ENCODE measurements around the gene ENTPD3.
A peak's percentile ranks its signal among the peaks of the same experiment; 100 is the strongest.
"Not testable (repeated sequence)": the region's sequence is repeated elsewhere in the genome, so short reads cannot be mapped to it uniquely, and the experiment has no call there.

The ENTPD3 gene

GRCh38 chr3:40407007-40407406, 20.0 kb downstream of the ENTPD3 start:
- DNase-seq: no peak

- no peak for DNase-seq
Observed at GRCh38 chr3:40407611-40408010, 20.6 kb downstream of the ENTPD3 start.

DNA sequence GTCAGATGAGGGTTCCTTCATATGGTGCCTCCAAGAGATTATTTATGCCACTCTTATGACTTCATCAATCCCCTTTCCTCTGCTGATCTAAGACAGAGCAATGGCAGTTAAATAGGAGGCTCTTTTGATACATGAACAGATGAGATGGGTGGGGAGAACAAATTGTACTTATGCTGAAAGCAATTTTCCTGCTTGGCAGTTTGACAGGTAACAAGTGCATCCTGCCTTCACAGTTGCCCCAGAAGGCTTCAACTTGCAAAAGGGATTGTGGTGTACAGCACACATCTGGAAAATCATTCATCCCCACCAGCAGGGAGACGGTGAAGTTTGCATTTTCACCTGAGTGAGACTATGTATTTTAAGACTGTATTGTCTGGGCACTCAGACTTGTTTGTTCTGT, 27.3 kb downstream of the ENTPD3 start:
- DNase-seq: no peak

DNA sequence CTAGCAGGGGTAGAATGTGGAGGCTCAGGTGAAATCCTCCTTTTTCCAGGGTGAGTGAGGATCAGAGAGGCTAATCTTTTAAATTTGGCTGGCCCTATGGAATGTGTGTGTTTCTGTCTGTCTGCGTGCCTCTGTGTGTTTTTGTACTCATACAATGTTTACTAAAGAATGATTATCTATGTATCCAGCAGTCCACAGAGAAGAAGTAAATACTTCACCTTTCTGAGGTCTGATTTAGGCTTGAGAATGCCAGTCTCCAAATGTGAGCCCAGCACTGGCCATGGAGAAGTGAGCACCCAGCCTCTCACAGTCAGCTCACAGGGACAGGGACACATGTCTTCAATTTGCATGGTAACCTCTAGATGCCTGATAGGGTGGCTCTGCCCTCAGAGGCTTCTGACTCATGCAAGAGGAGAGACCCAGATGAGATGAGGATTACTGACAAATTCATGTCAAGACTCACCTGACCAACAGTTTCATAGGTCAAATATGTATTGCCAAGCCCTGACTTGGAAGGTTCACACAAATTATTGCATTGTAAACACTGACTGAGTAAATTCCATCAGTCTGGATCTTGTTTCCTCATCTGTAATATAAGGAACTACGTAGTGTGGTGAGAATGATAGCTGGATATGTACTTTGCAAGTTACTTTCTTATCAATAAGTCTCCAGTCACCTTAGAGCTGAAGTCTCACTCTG, 31.0 kb downstream of the ENTPD3 start:
- no peak for DNase-seq

DNA sequence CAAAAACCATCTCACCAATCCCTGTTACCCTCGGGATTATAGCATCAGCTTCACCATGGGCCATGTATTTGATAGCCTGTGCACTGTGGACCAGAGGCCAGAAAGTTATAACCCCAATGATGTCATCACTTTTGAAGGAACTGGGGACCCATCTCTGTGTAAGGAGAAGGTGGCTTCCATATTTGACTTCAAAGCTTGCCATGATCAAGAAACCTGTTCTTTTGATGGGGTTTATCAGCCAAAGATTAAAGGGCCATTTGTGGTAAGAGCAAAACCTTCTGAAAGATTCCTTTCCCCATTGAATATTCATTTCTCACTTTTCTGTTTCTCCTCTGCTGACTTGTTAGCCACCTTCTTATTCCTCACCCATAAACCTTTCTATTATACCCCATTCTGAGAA, 35.9 kb downstream of the ENTPD3 start:
- DNase-seq: no peak

- DNase-seq: no peak
Observed at GRCh38 chr3:40427045-40427669, 40.2 kb downstream of the ENTPD3 start.

GRCh38 chr3:40432793-40433192, 45.8 kb downstream of the ENTPD3 start:
- DNase-seq: no peak

DNA sequence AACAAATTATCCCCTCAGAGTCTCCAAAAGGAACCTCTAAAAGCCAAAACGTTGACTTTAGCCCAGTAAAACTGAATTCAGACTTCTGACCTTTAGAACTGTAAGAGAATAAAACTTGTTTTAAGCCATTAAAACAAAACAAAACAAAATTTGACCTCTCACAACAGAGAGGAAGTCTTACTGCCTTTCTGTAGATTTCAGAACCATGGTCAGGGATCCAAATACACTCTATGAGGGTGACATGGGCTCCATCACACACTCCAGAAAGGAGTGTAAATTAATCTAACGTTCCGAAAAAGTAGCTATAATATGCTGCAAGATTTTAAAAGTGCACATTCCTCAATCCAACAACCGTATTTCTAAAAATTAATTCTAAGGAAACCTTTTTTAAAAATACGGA, 50.9 kb downstream of the ENTPD3 start:
- DNase-seq: no peak

DNA sequence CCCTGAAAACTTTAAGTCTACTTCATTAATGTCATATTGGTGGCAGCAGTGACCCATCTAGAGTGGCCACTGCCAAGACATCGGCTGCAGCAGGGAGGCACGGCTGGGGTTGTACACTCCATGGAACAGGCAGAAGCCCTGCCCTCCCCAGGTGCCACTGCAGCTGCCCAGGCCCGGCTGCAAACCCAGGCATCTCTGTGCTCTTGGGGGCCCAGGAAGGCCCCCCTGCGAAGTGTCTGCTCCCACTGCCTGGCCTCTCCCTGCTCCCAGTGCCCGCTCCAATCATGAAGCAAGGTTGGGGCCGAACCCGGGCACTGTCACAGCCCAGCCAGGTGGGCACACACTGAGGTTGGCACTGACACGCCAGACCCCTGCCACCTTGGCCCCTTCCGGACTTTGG, 58.1 kb downstream of the ENTPD3 start:
- no peak for DNase-seq

DNA sequence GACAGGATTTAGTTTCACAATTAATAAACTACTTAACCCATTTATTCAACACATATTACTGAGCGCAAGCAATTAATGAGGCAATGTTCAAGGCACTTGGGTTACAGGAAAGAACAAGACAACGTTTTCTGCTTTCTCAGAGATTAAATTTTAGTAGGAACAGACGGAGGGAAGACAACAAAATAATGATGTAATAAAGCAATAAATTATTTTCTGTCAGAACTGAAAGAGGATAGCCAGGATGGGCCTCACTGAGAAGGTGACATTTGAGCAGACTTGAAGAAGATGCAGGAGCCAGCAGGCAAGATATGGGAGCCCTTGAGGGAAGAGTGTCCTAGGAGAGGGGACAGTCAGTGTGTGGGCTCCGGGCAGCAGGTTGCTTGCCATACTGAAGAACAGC, 58.9 kb downstream of the ENTPD3 start:
- no peak for DNase-seq

DNA sequence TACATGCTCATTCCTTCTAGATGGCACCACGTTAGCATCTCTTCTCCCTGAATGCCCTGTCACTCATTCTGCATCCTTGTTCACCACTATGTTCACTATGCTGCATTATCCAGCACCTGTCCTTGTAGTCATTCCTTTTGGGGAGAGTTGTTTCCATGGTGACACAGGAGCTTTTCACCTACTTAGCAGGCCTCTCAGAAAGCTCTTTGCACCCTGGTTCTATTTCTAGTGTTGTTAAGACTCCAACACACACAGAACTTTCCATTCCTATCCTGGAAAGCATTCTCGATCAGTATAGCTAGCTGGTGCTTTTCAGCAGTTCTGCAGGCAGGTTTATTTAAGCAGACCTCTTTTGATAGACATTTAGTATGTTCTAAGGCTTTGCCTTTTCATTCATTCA, 63.5 kb downstream of the ENTPD3 start:
- no peak for DNase-seq

DNA sequence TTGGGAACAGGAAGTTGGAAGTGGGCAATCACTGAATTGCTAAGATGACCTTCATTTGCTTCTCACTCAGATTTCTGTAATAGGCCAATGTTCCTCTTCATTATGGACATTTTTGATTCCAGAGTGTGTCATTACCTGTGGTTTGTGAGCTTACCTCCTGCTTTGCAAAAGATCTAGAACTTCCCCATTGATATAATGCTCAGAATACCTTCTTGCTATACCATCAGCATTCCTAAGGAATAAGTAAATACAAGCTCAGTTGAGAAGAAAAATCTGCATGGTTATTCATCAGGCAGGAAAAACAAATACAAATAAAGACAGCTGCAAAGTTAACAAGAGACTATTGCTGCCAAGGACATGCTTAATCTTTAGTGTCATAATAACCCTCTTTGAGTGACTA, 64.6 kb downstream of the ENTPD3 start:
- DNase-seq: no peak

- no peak for DNase-seq
Observed at GRCh38 chr3:40452057-40452456, 65.1 kb downstream of the ENTPD3 start.

- no peak for DNase-seq
Observed at GRCh38 chr3:40452562-40452875, 65.5 kb downstream of the ENTPD3 start.

- peak; percentile 93 to 99 (median 94) for DNase-seq
Observed at GRCh38 chr3:40452876-40453730, 66.1 kb downstream of the ENTPD3 start.

- DNase-seq: no peak
Observed at GRCh38 chr3:40453933-40454332, 66.9 kb downstream of the ENTPD3 start.

DNA sequence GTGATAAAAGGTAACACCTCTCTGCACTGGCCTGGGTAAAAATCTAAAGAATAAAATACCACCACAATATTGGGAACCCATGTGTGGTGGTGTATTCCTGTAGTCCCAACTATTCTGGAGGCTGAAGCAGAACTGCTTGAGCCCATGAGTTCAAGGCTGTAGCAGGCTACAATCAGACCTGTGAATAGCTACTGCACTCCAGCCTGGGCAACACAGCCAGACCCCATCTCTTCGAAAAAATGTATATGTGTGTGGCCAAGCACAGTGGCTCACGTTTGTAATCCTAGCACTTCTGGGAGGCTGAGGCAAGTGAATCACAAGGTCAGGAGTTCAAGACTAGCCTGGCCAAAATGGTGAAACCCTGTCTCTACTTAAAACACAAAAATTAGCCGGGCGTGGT, 68.3 kb downstream of the ENTPD3 start:
- no peak for DNase-seq

GRCh38 chr3:40456279-40456939, 69.4 kb downstream of the ENTPD3 start:
- no peak for DNase-seq

- DNase-seq: peak; percentile 89 to 96 (median 91)
Observed at GRCh38 chr3:40456940-40457823, 70.2 kb downstream of the ENTPD3 start, which contains the start of gene RPL14. Gene RPL14 (plus strand): TSS chr3:40457339. CDS start chr3:40457472, 133 bp downstream.

DNA sequence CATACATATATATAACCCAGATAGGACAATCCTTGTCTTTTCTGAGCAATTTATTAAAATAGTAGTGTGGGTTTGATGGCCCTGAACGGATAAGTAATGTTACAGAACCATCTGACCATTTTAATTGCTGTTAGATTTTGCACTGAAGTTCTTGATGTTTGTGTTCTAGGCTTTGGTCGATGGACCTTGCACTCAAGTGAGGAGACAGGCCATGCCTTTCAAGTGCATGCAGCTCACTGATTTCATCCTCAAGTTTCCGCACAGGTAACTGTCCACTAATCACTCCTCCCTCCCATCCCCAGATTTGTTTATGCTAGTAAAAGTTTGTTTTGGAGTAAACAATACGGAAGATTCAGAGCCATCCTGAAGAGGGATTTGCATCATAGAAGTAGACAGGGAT, 71.5 kb downstream of the ENTPD3 start:
- no peak for DNase-seq

DNA sequence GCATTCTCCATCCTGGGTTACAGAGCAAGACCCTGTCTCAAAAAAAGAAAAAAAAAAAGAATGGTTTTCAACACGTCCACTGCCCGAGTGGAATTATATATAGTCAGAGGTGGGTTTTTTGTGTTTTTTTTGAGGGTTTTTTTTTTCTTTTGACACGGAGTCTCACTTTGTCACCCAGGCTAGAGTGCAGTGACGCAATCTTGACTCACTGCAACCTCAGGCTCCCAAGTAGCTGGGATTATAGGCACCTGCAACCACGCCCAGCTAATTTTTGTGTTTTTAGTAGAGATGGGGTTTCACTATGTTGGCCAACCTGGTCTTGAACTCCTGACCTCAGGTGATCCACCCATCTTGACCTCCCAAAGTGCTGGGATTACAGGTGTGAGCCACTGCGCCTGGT, 73.5 kb downstream of the ENTPD3 start:
- DNase-seq: not testable (repeated sequence)

GRCh38 chr3:40461161-40461560, 74.2 kb downstream of the ENTPD3 start:
- DNase-seq: no peak
